ENCODE results near the gene MIB1.
"Not testable (repeated sequence)": the region's sequence is repeated elsewhere in the genome, so short reads cannot be mapped to it uniquely, and the experiment has no call there.

MIB1 gene

GRCh38 chr18:21740538-21741311, at the start of gene MIB1:
Gene MIB1 (plus strand): TSS chr18:21740792. CDS start chr18:21741584, 792 bp downstream.
- DNase-seq (ENCODE audit: low read depth): peak; percentile 93

- no peak for DNase-seq (ENCODE audit: low read depth)
Measured at GRCh38 chr18:21693322-21693721, 47.3 kb upstream of the MIB1 start.

- DNase-seq (ENCODE audit: low read depth): no peak
Measured at GRCh38 chr18:21700528-21701075, 40.0 kb upstream of the MIB1 start.

GRCh38 chr18:21701621-21702020, 39.0 kb upstream of the MIB1 start:
- DNase-seq (ENCODE audit: low read depth): no peak

GRCh38 chr18:21702602-21703001, 38.0 kb upstream of the MIB1 start:
- DNase-seq (ENCODE audit: low read depth): no peak

- no peak for DNase-seq (ENCODE audit: low read depth)
Measured at GRCh38 chr18:21703241-21703820, 37.3 kb upstream of the MIB1 start.

GRCh38 chr18:21704603-21705364, 35.8 kb upstream of the MIB1 start, which contains the start of gene ABHD3:
Gene ABHD3 (minus strand): TSS chr18:21704774. CDS start chr18:21704665, 109 bp downstream.
- peak; percentile 53 for DNase-seq (ENCODE audit: low read depth)

- DNase-seq (ENCODE audit: low read depth): no peak
Measured at GRCh38 chr18:21706386-21706865, 34.2 kb upstream of the MIB1 start.

- DNase-seq (ENCODE audit: low read depth): not testable (repeated sequence)
Measured at GRCh38 chr18:21707130-21707529, 33.5 kb upstream of the MIB1 start.

- DNase-seq (ENCODE audit: low read depth): no peak
Measured at GRCh38 chr18:21714474-21714873, 26.1 kb upstream of the MIB1 start.

- no peak for DNase-seq (ENCODE audit: low read depth)
Measured at GRCh38 chr18:21722687-21723086, 17.9 kb upstream of the MIB1 start.

GRCh38 chr18:21725201-21725600, 15.4 kb upstream of the MIB1 start:
- no peak for DNase-seq (ENCODE audit: low read depth)

GRCh38 chr18:21727702-21728101, 12.9 kb upstream of the MIB1 start:
- no peak for DNase-seq (ENCODE audit: low read depth)

- no peak for DNase-seq (ENCODE audit: low read depth)
Measured at GRCh38 chr18:21733011-21733410, 7.6 kb upstream of the MIB1 start.

GRCh38 chr18:21735452-21736015, 5.1 kb upstream of the MIB1 start:
- DNase-seq (ENCODE audit: low read depth): no peak

- not testable (repeated sequence) for DNase-seq (ENCODE audit: low read depth)
Measured at GRCh38 chr18:21736926-21737325, 3.7 kb upstream of the MIB1 start.

- DNase-seq (ENCODE audit: low read depth): no peak
Measured at GRCh38 chr18:21739604-21740537, 721 bp upstream of the MIB1 start.

- DNase-seq (ENCODE audit: low read depth): no peak
Measured at GRCh38 chr18:21741312-21741561, 645 bp downstream of the MIB1 start.

GRCh38 chr18:21741562-21742314, 1.1 kb downstream of the MIB1 start:
- DNase-seq (ENCODE audit: low read depth): no peak

GRCh38 chr18:21742315-21742687, 1.7 kb downstream of the MIB1 start:
- DNase-seq (ENCODE audit: low read depth): no peak

Data from HS-27A (cell line).